Brain microvascular endothelial cell (primary cell): ENCODE results near the gene RELT.

ENCODE experiments used
- DNase-seq: peaks from one replicate; pipeline ENCODE4 v3.0.0-alpha.2; 2020
- H3K27ac ChIP-seq: fragments of 250-450 bp; sonication (Bioruptor Pico); 2 replicates; pipeline ENCODE4 v1.5.1; 2020; ENCODE audit warnings: mild to moderate bottlenecking, moderate library complexity
- H3K27me3 ChIP-seq: fragments of 250-450 bp; sonication (Bioruptor Pico); replicated peaks from 2 replicates; pipeline ENCODE4 v1.5.1; 2020; ENCODE audit warnings: mild to moderate bottlenecking
- H3K36me3 ChIP-seq: fragments of 250-450 bp; sonication (Bioruptor Pico); replicated peaks from 2 replicates; pipeline ENCODE4 v1.5.1; 2020; ENCODE audit warnings: mild to moderate bottlenecking
- H3K4me3 ChIP-seq: 2 replicates; pipeline ENCODE4 v1.5.1; 2011; ENCODE audit warnings: low read depth, mild to moderate bottlenecking, control low read depth, low read length, moderate library complexity
- CTCF ChIP-seq: IDR thresholded peaks from 2 replicates; pipeline ENCODE4 v1.5.1; 2011; ENCODE audit warnings: low read depth, mild to moderate bottlenecking, moderate library complexity, low read length, control low read depth, inconsistent platforms; ENCODE audit errors: missing control alignments
- in situ Hi-C: cut with HindIII; loops from 2 replicates; pipeline ENCODE4 v1.10.0; 2017; ENCODE audit warnings: low sequenced_read_pairs, low pct_ligation_motif_present

The RELT gene

GRCh38 chr11:73380897-73381410 is 4.8 kb downstream of the RELT start:
- in situ Hi-C loops, result no loop called here
- Histone ChIP-seq H3K4me3 (no peak overlapping the region), H3K36me3 (no peaks in the 10 kb centered on the region), H3K27ac (no peak overlapping the region), H3K27me3 (no peaks in the 10 kb centered on the region)
- no peak for TF ChIP-seq CTCF
- no peak for DNase-seq

- in situ Hi-C loops, result no loop called here
- TF ChIP-seq CTCF, result no peak
- Histone ChIP-seq H3K4me3 (no peak overlapping the region), H3K27me3 (no peaks in the 10 kb centered on the region), H3K27ac (no peak overlapping the region), H3K36me3 (no peaks in the 10 kb centered on the region)
- DNase-seq, result no peak
These were observed 5.4 kb downstream of the RELT start for GRCh38 chr11:73381589-73381988.

GRCh38 chr11:73382183-73382582 is 6.0 kb downstream of the RELT start:
- in situ Hi-C loops, result no loop called here

GRCh38 chr11:73382747-73383146 is 6.5 kb downstream of the RELT start:
- DNase-seq, result no peak
- Histone ChIP-seq H3K36me3 (no peaks in the 10 kb centered on the region), H3K27ac (no peak overlapping the region), H3K4me3 (no peak overlapping the region), H3K27me3 (no peaks in the 10 kb centered on the region)
- no peak for TF ChIP-seq CTCF
- in situ Hi-C loops, result no loop called here

More at GRCh38 chr11:73382183-73382582, 6.0 kb downstream of the RELT start:
- no peak overlapping the region for H3K27ac ChIP-seq
- no peaks in the 10 kb centered on the region for H3K36me3 ChIP-seq
- no peak overlapping the region for H3K4me3 ChIP-seq
- no peak for TF ChIP-seq CTCF
- no peaks in the 10 kb centered on the region for H3K27me3 ChIP-seq
- DNase-seq, result no peak

GRCh38 chr11:73383249-73384124 is 7.3 kb downstream of the RELT start:
- DNase-seq, result no peak
- Histone ChIP-seq H3K27me3 (no peaks in the 10 kb centered on the region), H3K27ac (no peak overlapping the region), H3K36me3 (no peaks in the 10 kb centered on the region), H3K4me3 (no peak overlapping the region)
- in situ Hi-C loops, result no loop called here
- TF ChIP-seq CTCF, result no peak
